WTC11 (cell line): ENCODE data around the gene KANSL3.
A peak's percentile ranks its signal among the peaks of the same experiment; 100 is the strongest.

Experiments
- ATF2 ChIP-seq: sonication (generic); formaldehyde crosslinking; IDR thresholded peaks from 2 replicates; pipeline ENCODE4 v1.8.1; 2022; ENCODE audit warnings: low read depth, missing genetic modification reagents, borderline replicate concordance
- CTCF ChIP-seq: fragments of 200-600 bp; IDR thresholded peaks from 2 replicates; pipeline ENCODE4 v1.8.0; 2022; ENCODE audit warnings: antibody characterized with exemption
- ESRRA ChIP-seq: sonication (generic); formaldehyde crosslinking; IDR thresholded peaks from 2 replicates; pipeline ENCODE4 v1.8.1; 2022; ENCODE audit warnings: mild to moderate bottlenecking, missing genetic modification reagents, borderline replicate concordance
- JUN ChIP-seq: sonication (generic); formaldehyde crosslinking; IDR thresholded peaks from 2 replicates; pipeline ENCODE4 v1.8.0; 2023; ENCODE audit warnings: mild to moderate bottlenecking, missing genetic modification reagents
- MAX ChIP-seq: sonication (generic); formaldehyde crosslinking; IDR thresholded peaks from 2 replicates; pipeline ENCODE4 v1.8.0; 2022; ENCODE audit warnings: mild to moderate bottlenecking, missing genetic modification reagents
- MXD4 ChIP-seq: fragments of 250-450 bp; sonication (Bioruptor Pico); IDR thresholded peaks from 2 replicates; pipeline ENCODE4 v1.8.0; 2021; ENCODE audit warnings: mild to moderate bottlenecking, moderate library complexity, borderline replicate concordance
- NFYB ChIP-seq: sonication (generic); formaldehyde crosslinking; conservative IDR thresholded peaks from 2 replicates; pipeline ENCODE4 v1.8.0; 2022; ENCODE audit warnings: low read depth, missing genetic modification reagents
- NR2C2 ChIP-seq: sonication (generic); formaldehyde crosslinking; IDR thresholded peaks from 2 replicates; pipeline ENCODE4 v1.8.0; 2022; ENCODE audit warnings: mild to moderate bottlenecking, missing genetic modification reagents

DNA sequence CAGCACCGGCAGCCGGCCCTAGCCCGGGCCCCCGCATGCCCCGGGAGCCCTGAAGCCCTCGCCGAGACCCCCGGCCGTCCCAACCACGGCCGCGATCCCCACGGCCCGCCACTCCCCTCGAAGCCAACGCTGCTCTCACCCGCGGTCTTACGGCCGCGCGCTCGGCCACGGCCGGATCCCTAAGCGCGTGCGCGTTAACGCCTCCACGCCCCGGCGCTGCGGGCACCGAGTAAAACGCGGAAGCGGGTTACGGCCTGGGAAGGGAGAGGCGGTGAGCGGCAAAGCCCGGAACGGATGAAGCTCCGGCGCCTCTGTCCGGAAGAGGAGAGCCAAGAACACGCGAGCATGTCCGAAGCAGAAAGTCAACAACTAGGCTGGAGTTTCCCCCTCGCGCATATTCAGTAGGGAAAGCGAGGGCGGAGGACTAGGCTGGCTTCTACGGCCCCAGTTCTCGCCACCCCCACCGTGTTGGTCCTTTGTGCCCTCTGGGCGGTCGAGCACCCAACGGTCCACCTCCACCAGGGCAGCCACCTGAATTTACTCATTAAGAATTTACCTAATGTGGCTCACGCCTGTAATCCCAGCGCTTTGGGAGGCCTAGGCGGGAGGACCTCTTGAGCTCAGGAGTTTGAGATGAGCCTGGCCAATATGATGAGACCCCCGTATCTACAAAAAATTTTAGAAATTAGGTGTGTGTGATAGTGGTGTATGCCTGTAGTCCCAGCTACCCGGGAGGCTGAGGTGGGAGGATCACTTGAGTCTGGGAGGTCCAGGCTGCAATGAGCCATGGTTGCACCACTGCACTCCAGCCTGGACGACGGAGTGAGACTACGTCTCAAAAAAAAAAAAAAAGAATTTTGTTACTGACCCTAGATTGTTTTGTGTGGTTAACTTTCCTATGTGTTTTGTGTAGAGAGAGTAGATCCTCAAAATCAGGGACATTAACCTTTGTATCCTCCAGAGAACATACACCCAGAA lies at the start of gene KANSL3:
- TF ChIP-seq ESRRA (CRISPR knock-in tag) (peak; percentile 92; the same call in 1 of the 2 replicates), CTCF (no peak), MAX (CRISPR knock-in tag) (peak; percentile 93), ATF2 (CRISPR knock-in tag) (peak; percentile 59; the same call in 1 of the 2 replicates), NR2C2 (no peak), JUN (CRISPR knock-in tag) (no peak), NFYB (CRISPR knock-in tag) (peak; percentile 36; the same call in 1 of the 2 replicates), MXD4 (CRISPR knock-in tag) (no peak)
